Suppressor macrophage treated with lipopolysaccharide for 1 hour (primary cell): ENCODE results near the gene TOM1L2.
A peak's percentile ranks its signal among the peaks of the same experiment; 100 is the strongest.

Experiments used
- DNase-seq, 3 donors: peaks; one replicate each; pipeline ENCODE4 v3.0.0-alpha.2; 2020 to 2022

The TOM1L2 gene

GRCh38 chr17:17827826-17828621, 144.2 kb downstream of the TOM1L2 start:
- no peak for DNase-seq

- no peak for DNase-seq
These were observed 145.0 kb downstream of the TOM1L2 start for GRCh38 chr17:17826942-17827785.

- no peak for DNase-seq
These were observed 145.9 kb downstream of the TOM1L2 start for GRCh38 chr17:17826342-17826713.

- DNase-seq: peak in 1 of 3 donors; percentile 26
These were observed 147.2 kb downstream of the TOM1L2 start for GRCh38 chr17:17824783-17825614.

GRCh38 chr17:17824119-17824782, 147.9 kb downstream of the TOM1L2 start:
- DNase-seq: no peak

- peak; percentile 83 to 96 (median 86) for DNase-seq
These were observed 148.6 kb downstream of the TOM1L2 start for GRCh38 chr17:17823433-17824118.

GRCh38 chr17:17822616-17823015, 149.6 kb downstream of the TOM1L2 start:
- DNase-seq: no peak

- no peak for DNase-seq
These were observed 150.0 kb downstream of the TOM1L2 start for GRCh38 chr17:17822189-17822588.

GRCh38 chr17:17820463-17821158, 151.6 kb downstream of the TOM1L2 start:
- peak in 2 of 3 donors; percentile 17 to 41 for DNase-seq

- DNase-seq: no peak
These were observed 152.2 kb downstream of the TOM1L2 start for GRCh38 chr17:17820046-17820445.

- DNase-seq: peak; percentile 91
These were observed 152.6 kb downstream of the TOM1L2 start for GRCh38 chr17:17819561-17819995.

GRCh38 chr17:17819111-17819510, 153.1 kb downstream of the TOM1L2 start:
- DNase-seq: no peak

GRCh38 chr17:17818088-17818526, 154.1 kb downstream of the TOM1L2 start:
- peak in 2 of 3 donors; percentile 46 to 49 for DNase-seq

- DNase-seq: no peak
These were observed 154.7 kb downstream of the TOM1L2 start for GRCh38 chr17:17817552-17817947.

GRCh38 chr17:17816831-17817551, 155.2 kb downstream of the TOM1L2 start:
- DNase-seq: no peak

GRCh38 chr17:17816240-17816814, 155.9 kb downstream of the TOM1L2 start:
- no peak for DNase-seq

- no peak for DNase-seq
These were observed 156.6 kb downstream of the TOM1L2 start for GRCh38 chr17:17815436-17816200.

- DNase-seq: no peak
These were observed 157.2 kb downstream of the TOM1L2 start for GRCh38 chr17:17815062-17815406.
